ENCODE results near the gene NUP107.

DNA sequence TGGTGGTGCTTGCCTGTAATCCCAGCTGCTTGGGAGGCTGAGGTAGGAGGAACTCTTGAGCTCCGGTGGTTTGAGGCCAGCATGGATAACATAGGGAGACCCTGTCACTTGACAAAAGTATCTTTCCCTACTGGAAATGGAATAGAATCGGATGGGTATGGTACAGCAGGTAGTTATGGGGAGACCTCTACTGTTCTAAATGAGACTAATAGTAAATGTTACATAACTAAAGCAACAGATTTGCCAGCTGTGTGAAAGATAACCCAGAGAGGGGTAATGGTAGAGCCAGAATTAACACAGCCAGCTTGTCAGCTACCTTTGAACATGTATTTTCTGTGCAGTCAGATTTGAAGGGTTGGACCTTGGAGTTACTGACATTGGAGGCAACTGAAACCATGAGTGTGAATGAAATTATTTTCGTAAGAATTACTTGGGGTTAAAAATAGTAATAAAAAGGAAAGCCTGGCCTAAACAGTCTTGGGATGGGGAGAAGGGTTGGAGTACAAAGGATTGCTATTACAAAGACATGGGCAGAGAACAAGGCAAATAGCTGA lies 21.7 kb upstream of the NUP107 start:
- TF ChIP-seq ZFP30 (CRISPR knock-in tag; IDR thresholded peaks at IDR 0.05) (no peak), ARNTL (CRISPR knock-in tag; IDR thresholded peaks at IDR 0.05; ENCODE audit: borderline replicate concordance, low read depth) (no peak), GLIS3 (CRISPR knock-in tag; IDR thresholded peaks at IDR 0.05) (no peak), RARB (CRISPR knock-in tag; IDR thresholded peaks at IDR 0.05) (no peak), ISL1 (CRISPR knock-in tag; IDR thresholded peaks at IDR 0.05) (no peak), ZC3H10 (CRISPR knock-in tag; IDR thresholded peaks at IDR 0.05) (no peak), ZFP3 (CRISPR knock-in tag; IDR thresholded peaks at IDR 0.05) (no peak)
- TF ChIP-seq, protein P1, sequence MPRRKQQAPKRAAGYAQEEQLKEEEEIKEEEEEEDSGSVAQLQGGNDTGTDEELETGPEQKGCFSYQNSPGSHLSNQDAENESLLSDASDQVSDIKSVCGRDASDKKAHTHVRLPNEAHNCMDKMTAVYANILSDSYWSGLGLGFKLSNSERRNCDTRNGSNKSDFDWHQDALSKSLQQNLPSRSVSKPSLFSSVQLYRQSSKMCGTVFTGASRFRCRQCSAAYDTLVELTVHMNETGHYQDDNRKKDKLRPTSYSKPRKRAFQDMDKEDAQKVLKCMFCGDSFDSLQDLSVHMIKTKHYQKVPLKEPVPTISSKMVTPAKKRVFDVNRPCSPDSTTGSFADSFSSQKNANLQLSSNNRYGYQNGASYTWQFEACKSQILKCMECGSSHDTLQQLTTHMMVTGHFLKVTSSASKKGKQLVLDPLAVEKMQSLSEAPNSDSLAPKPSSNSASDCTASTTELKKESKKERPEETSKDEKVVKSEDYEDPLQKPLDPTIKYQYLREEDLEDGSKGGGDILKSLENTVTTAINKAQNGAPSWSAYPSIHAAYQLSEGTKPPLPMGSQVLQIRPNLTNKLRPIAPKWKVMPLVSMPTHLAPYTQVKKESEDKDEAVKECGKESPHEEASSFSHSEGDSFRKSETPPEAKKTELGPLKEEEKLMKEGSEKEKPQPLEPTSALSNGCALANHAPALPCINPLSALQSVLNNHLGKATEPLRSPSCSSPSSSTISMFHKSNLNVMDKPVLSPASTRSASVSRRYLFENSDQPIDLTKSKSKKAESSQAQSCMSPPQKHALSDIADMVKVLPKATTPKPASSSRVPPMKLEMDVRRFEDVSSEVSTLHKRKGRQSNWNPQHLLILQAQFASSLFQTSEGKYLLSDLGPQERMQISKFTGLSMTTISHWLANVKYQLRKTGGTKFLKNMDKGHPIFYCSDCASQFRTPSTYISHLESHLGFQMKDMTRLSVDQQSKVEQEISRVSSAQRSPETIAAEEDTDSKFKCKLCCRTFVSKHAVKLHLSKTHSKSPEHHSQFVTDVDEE (CRISPR knock-in tag; IDR thresholded peaks at IDR 0.05), result no peak
- TF ChIP-seq, protein P2, sequence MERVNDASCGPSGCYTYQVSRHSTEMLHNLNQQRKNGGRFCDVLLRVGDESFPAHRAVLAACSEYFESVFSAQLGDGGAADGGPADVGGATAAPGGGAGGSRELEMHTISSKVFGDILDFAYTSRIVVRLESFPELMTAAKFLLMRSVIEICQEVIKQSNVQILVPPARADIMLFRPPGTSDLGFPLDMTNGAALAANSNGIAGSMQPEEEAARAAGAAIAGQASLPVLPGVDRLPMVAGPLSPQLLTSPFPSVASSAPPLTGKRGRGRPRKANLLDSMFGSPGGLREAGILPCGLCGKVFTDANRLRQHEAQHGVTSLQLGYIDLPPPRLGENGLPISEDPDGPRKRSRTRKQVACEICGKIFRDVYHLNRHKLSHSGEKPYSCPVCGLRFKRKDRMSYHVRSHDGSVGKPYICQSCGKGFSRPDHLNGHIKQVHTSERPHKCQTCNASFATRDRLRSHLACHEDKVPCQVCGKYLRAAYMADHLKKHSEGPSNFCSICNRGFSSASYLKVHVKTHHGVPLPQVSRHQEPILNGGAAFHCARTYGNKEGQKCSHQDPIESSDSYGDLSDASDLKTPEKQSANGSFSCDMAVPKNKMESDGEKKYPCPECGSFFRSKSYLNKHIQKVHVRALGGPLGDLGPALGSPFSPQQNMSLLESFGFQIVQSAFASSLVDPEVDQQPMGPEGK (CRISPR knock-in tag; IDR thresholded peaks at IDR 0.05; ENCODE audit: borderline replicate concordance), result no peak
- TF ChIP-seq, protein P3, sequence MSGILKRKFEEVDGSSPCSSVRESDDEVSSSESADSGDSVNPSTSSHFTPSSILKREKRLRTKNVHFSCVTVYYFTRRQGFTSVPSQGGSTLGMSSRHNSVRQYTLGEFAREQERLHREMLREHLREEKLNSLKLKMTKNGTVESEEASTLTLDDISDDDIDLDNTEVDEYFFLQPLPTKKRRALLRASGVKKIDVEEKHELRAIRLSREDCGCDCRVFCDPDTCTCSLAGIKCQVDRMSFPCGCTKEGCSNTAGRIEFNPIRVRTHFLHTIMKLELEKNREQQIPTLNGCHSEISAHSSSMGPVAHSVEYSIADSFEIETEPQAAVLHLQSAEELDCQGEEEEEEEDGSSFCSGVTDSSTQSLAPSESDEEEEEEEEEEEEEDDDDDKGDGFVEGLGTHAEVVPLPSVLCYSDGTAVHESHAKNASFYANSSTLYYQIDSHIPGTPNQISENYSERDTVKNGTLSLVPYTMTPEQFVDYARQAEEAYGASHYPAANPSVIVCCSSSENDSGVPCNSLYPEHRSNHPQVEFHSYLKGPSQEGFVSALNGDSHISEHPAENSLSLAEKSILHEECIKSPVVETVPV (CRISPR knock-in tag; IDR thresholded peaks at IDR 0.05), result no peak
